Pancreas (tissue), 10 donors: ENCODE results near the gene NDST1. TPM values are rescaled to one million over a fixed set of nuclear protein-coding genes. Genes with fewer than 3 reads are reported as not detected.
A peak's percentile ranks its signal among the peaks of the same experiment; 100 is the strongest.

Experiments used
- ATAC-seq, 4 donors: fragments of 200-7000 bp; cut with Tn5 transposase; one replicate each; pipeline versions ENCODE4 v1.8.0 to v1.9.1; 2020; ENCODE audit warnings: mild to moderate bottlenecking in 4 of 4, moderate library complexity in 4 of 4
- DNase-seq, 6 donors: peaks; one replicate each; pipeline ENCODE4 v3.0.0-alpha.2; 2020
- FAIRE-seq: peaks from 2 replicates; lab custom pipeline; 2012; peaks lifted over from hg19 to GRCh38; lab: Jason Lieb, UNC
- H3K27ac ChIP-seq, 4 donors: fragments of 200-600 bp; sonication (generic); 1 replicate in 3 of 4; 2 replicates in 1 of 4; pipeline versions ENCODE4 v1.5.0 to v1.8.0; 2020
- H3K27me3 ChIP-seq, 4 donors: fragments of 200-600 bp; one replicate each; pipeline ENCODE4 v1.8.0; 2021
- H3K36me3 ChIP-seq, 3 donors: fragments of 200-600 bp; sonication (generic) in 1 of 3; one replicate each; pipeline versions ENCODE4 v1.5.0 to v1.8.0; 2020 to 2021
- H3K4me1 ChIP-seq, 3 donors: fragments of 200-600 bp; one replicate each; pipeline ENCODE4 v1.8.0; 2021
- H3K4me3 ChIP-seq, 4 donors: fragments of 200-600 bp; sonication (generic) in 2 of 4; one replicate each; pipeline versions ENCODE4 v1.5.0 to v1.8.0; 2020 to 2021
- H3K9me3 ChIP-seq, 4 donors: fragments of 200-600 bp; one replicate each; pipeline ENCODE4 v1.8.0; 2021
- CTCF ChIP-seq, 4 donors: fragments of 200-600 bp; sonication (generic) in 3 of 4; IDR thresholded peaks; one replicate each; pipeline versions ENCODE4 v1.5.0 to v1.8.0; 2021; ENCODE audit warnings: antibody characterized with exemption in 4 of 4
- WGBS, 2 donors: extraction: QIAGEN DNeasy Blood & Tissue Kit; methylation state at CpG; one replicate each; pipeline ENCODE4 v1.1.7; 2013; 5-methylcytosine and 5-hydroxymethylcytosine counted together
- intact Hi-C, 3 donors: fragments of 100-400 bp; cut with DNase I; formaldehyde crosslinking; loops; one replicate each; pipeline versions ENCODE4 v1.11.1 to v1.14.2; 2022
- polyA plus RNA-seq, 2 donors: library from polyadenylated mRNA; stranded (reverse); fragments of 200-250 nt; gene quantifications; one replicate each; pipeline ENCODE4 v1.2.3, GENCODE V29; 2013
- total RNA-seq, 6 donors: library from RNA; stranded (reverse); fragmentation: NEBNext Ultra II Directional in 4 of 6; extraction: Animal tissue kit (Norgen Biotek cat#: 25700) in 4 of 6; gene quantifications; one replicate each; pipeline versions ENCODE4 v1.2.1 to v1.2.4, GENCODE V29; 2021 to 2023
- donor health status: healthy with polysubstance abuse.
- donor health status: DM: no; HTN: no; CAD: no; lungs with moderate emphysema.
- donor health status: DM: no; HTN: no; CAD: no.
- donor health status: control.
- donor health status: control.
- donor health status: Bipolar disorder and iron deficiency.
- donor health status: DM: yes; HTN: yes; CAD: no.
- donor health status: DM: no; HTN: no; CAD: no.
- donor health status: DM: no; HTN: no; CAD: no.
- donor health status: DM: yes; HTN: yes; CAD: no.

Gene NDST1
- total and polyA plus RNA-seq, 8 donors = 9.9 to 57.2 (median 39.8) TPM

DNA sequence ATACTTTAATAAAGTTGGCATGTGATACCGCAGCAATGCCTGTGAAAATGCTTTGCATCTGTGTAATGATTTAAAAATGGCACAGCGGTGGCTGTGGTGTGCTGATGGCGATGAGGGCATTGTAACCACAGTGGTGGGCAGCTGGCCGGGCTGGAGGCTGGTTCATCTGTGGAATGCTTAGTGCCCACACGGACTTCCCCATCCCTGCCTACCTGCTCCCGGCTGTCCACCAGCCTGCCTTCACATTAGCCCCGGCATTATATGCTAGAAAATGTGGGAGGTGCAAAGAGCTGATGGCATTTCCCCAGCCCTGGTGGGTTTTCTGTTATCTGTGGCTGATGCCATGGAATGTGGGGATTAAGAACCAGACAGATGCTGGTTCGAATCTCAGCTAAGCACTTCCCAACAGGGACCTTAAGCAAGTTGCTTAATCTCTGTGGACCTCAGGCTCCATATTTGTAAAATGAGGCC is 2.9 kb upstream of the NDST1 start:
- intact Hi-C loops = no loop called here
- no peaks in the 10 kb centered on the region for H3K9me3 ChIP-seq
- ATAC-seq (no peak), DNase-seq (no peak), FAIRE-seq (no peak)
- TF ChIP-seq CTCF (IDR thresholded peaks at IDR 0.05) = no peak
- peak overlapping the region in 3 of 4 donors; percentile 29 to 78 (median 64) for H3K27ac ChIP-seq
- H3K4me3 ChIP-seq = no peak overlapping the region
- H3K27me3 ChIP-seq = no peaks in the 10 kb centered on the region
- 70 to 81% methylated on average over 8 of the region's 8 CpGs for WGBS, 2 donors
- no peaks in the 10 kb centered on the region for H3K36me3 ChIP-seq
- H3K4me1 ChIP-seq = peaks cover 69 to 76% (median 76%) of the 10 kb centered on the region in 3 donors

- peak overlapping the region in 2 of 4 donors; percentile 51 to 78 for H3K27ac ChIP-seq
- ATAC-seq = no peak
- TF ChIP-seq CTCF (IDR thresholded peaks at IDR 0.05) = no peak
Observed at GRCh38 chr5:150505816-150506215, 2.1 kb upstream of the NDST1 start.

GRCh38 chr5:150506571-150507473 is 1.1 kb upstream of the NDST1 start:
- no peak for TF ChIP-seq CTCF (IDR thresholded peaks at IDR 0.05)
- H3K4me3 ChIP-seq = no peak overlapping the region
- 43 to 52% methylated on average over 11 of the region's 11 CpGs for WGBS, 2 donors

More at GRCh38 chr5:150505816-150506215, 2.1 kb upstream of the NDST1 start:
- Histone ChIP-seq H3K4me1 (peaks cover 75 to 78% (median 75%) of the 10 kb centered on the region in 3 donors), H3K27me3 (no peaks in the 10 kb centered on the region), H3K9me3 (no peaks in the 10 kb centered on the region), H3K36me3 (no peaks in the 10 kb centered on the region), H3K4me3 (no peak overlapping the region)
- DNase-seq (no peak), FAIRE-seq (no peak)
- WGBS, 2 donors = 88% methylated on average over 8 of the region's 8 CpGs
- intact Hi-C loops = no loop called here

GRCh38 chr5:150508277-150508640 is 328 bp downstream of the NDST1 start:
- Histone ChIP-seq H3K27me3 (no peaks in the 10 kb centered on the region), H3K4me3 (peak overlapping the region in 1 of 4 donors; percentile 13), H3K36me3 (no peaks in the 10 kb centered on the region), H3K4me1 (peaks cover 86 to 97% (median 89%) of the 10 kb centered on the region in 3 donors), H3K9me3 (no peaks in the 10 kb centered on the region), H3K27ac (peak overlapping the region in 3 of 4 donors; percentile 51 to 81 (median 78))
- no peak for FAIRE-seq
- no peak for DNase-seq
- 22 to 26% methylated on average over 2 of the region's 2 CpGs for WGBS, 2 donors
- intact Hi-C loops = no loop called here
- TF ChIP-seq CTCF (IDR thresholded peaks at IDR 0.05) = no peak
- ATAC-seq = no peak

More at GRCh38 chr5:150506571-150507473, 1.1 kb upstream of the NDST1 start:
- Histone ChIP-seq H3K27ac (peak overlapping the region; percentile 32 to 81 (median 64)), H3K27me3 (no peaks in the 10 kb centered on the region), H3K36me3 (no peaks in the 10 kb centered on the region), H3K4me1 (peaks cover 79 to 88% (median 84%) of the 10 kb centered on the region in 3 donors), H3K9me3 (no peaks in the 10 kb centered on the region)
- intact Hi-C loops = no loop called here
- DNase-seq (no peak), ATAC-seq (no peak), FAIRE-seq (no peak)
